GM12865 (cell line): ENCODE data around the gene TOX2.

Experiments
- DNase-seq: peaks from one replicate; pipeline ENCODE4 v3.0.0; 2010; ENCODE audit warnings: low read depth
- H3K4me3 ChIP-seq: 2 replicates; pipeline ENCODE4 v1.5.1; 2011; ENCODE audit warnings: mild to moderate bottlenecking, low read depth, low read length, control low read depth
- TF ChIP-seq, protein P1 (sequence below): IDR thresholded peaks from 2 replicates; pipeline ENCODE4 v1.5.1; 2011; ENCODE audit warnings: low read length, control low read depth, low read depth, inconsistent platforms; ENCODE audit not compliant: insufficient read depth; ENCODE audit errors: missing control alignments

Gene TOX2

GRCh38 chr20:44081476-44081875 is 166.8 kb downstream of the TOX2 start:
- no peak overlapping the region for H3K4me3 ChIP-seq
- no peak for DNase-seq
- TF ChIP-seq, protein P1, sequence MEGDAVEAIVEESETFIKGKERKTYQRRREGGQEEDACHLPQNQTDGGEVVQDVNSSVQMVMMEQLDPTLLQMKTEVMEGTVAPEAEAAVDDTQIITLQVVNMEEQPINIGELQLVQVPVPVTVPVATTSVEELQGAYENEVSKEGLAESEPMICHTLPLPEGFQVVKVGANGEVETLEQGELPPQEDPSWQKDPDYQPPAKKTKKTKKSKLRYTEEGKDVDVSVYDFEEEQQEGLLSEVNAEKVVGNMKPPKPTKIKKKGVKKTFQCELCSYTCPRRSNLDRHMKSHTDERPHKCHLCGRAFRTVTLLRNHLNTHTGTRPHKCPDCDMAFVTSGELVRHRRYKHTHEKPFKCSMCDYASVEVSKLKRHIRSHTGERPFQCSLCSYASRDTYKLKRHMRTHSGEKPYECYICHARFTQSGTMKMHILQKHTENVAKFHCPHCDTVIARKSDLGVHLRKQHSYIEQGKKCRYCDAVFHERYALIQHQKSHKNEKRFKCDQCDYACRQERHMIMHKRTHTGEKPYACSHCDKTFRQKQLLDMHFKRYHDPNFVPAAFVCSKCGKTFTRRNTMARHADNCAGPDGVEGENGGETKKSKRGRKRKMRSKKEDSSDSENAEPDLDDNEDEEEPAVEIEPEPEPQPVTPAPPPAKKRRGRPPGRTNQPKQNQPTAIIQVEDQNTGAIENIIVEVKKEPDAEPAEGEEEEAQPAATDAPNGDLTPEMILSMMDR, result no peak

DNA sequence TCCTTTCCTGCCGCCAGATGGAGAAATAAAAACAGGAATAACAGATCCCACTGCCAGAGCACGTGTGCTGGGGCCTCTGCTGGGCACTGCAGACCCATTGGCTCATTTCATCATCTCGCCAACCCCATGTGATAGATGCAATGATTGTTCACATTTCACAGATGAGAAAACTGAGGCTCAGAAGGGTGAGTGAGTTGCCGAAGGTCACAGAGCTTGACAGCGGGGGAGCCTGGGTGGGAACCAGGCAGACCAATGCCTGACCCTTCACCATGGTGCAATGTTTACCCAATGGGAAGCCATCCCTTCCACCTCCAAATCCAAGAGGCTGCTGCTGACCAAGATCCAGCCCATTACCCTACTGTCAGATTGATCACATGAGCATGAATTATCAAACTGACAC is 167.2 kb downstream of the TOX2 start:
- TF ChIP-seq, protein P1, result no peak
- no peak for DNase-seq

DNA sequence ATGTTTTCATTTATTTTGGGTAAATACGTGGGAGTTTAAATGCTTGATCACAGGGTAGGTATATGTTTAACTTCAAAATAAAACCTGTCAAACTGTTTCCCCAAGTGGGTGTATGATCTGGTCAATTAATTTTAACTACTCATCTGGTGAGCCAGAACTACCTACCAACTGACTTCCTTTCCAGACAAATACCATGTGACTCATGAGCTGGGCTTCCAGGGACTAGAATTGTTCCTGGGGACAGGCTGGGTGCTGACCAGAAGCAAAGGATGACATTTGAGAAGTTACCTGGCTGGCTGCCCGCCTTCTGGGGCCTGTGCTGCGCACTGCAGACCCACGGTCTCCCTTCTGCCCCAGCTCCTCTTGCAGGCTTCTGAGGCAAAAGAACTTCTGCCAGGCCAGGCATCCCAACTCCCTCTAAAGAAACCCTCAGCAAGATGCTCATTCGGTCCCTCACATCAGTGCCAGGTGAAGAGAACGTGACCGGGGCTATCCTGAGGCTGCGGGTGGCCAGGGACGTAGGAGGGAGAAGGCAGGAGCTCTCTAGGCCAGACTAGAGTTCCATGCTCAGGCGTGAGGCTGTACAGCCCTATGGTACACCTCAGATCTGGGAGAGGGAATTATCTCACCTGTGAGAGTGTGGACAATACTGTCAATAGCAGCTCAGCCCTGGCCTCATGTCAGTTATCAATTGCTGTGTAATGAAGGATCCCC is 168.7 kb downstream of the TOX2 start:
- DNase-seq, result no peak

More for the DNA sequence above, 167.2 kb downstream of the TOX2 start:
- no peak overlapping the region for H3K4me3 ChIP-seq

GRCh38 chr20:44084439-44084838 is 169.8 kb downstream of the TOX2 start:
- no peak overlapping the region for H3K4me3 ChIP-seq
- TF ChIP-seq, protein P1, result no peak
- DNase-seq, result no peak

More for the DNA sequence above, 168.7 kb downstream of the TOX2 start:
- no peak overlapping the region for H3K4me3 ChIP-seq
- TF ChIP-seq, protein P1, result no peak

- no peak for DNase-seq
- TF ChIP-seq, protein P1, result no peak
- H3K4me3 ChIP-seq, result no peak overlapping the region
These were observed 170.2 kb downstream of the TOX2 start for GRCh38 chr20:44084891-44085290.

DNA sequence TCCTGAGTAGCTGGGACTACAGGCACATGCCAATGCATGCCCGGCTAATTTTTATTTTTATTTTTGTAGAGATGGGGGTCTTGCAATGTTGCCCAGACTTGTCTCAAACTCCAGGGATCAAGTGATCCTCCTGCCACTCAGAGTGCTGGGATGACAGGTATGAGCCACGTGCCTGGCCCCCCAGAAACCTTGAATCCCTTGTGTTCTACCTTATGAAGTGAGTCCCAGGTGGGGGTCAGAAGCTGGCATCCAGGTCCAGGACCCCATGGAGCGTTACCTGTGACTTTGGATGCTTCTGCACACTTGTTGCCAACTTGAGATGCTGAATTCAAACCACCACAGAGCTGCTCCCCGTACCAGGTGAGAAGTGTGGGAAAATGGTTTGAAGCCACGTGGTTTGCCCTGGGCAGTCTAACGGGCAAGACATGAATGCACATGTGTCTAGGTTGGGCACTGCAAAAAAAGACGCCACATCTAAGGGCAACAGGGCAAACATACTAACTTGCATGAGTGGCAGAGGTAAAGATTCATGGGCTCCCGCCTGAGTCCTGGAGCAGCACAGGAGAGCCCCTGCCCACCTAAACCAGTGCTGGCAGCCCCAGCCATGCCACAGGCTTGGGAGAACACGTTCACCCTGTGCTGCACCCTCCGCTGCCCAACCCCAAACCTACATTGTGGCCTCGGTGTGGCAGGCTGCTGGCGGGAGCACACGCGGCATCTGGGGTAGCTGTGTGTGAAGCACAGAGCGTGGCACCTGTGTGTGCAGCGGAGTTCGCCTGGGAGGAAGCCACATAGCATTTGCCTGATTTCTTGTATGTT is 171.2 kb downstream of the TOX2 start:
- TF ChIP-seq, protein P1, result no peak
- no peak for DNase-seq
- no peak overlapping the region for H3K4me3 ChIP-seq
